K562 (cell line): ENCODE data around the gene PLA2G2C. TPM values are rescaled to one million over a fixed set of nuclear protein-coding genes. Genes with fewer than 3 reads are reported as not detected.

Experiments used
- ASH1L ChIP-seq: fragments of 450-650 bp; IDR thresholded peaks from 2 replicates; pipeline ENCODE4 v1.6.1; 2018; ENCODE audit warnings: borderline replicate concordance, mild to moderate bottlenecking, low read depth; ENCODE audit not compliant: partially characterized antibody
- HDAC3 ChIP-seq: fragments of 450-650 bp; IDR thresholded peaks from 2 replicates; pipeline ENCODE4 v1.6.1; 2018; ENCODE audit warnings: borderline replicate concordance, mild to moderate bottlenecking, moderate library complexity; ENCODE audit not compliant: partially characterized antibody
- HNRNPH1 ChIP-seq: fragments of 200-400 bp; formaldehyde crosslinking; optimal IDR thresholded peaks from 2 replicates; pipeline ENCODE3; 2017; ENCODE audit warnings: low read depth, mild to moderate bottlenecking, low read length, moderate library complexity
- KLF6 ChIP-seq: fragments of 250-450 bp; sonication (Bioruptor Pico); IDR thresholded peaks from 2 replicates; pipeline ENCODE4 v1.4.0; 2020; ENCODE audit warnings: mild to moderate bottlenecking, moderate library complexity, borderline replicate concordance
- SIN3A ChIP-seq, 2 experiments: fragments of 150-350 bp in 1 of 2; IDR thresholded peaks; 2 replicates each; pipeline ENCODE4 v1.6.1; 2011 to 2016; ENCODE audit warnings: borderline replicate concordance in 2 of 2, low read depth in 2 of 2, low read length in 2 of 2, mild to moderate bottlenecking in 2 of 2, moderate library complexity in 2 of 2; ENCODE audit not compliant: control insufficient read depth in 1 of 2
- TGIF2 ChIP-seq: sonication (generic); formaldehyde crosslinking; IDR thresholded peaks from 2 replicates; pipeline ENCODE4 v1.8.1; 2022; ENCODE audit warnings: mild to moderate bottlenecking, missing genetic modification reagents, moderate library complexity
- ZBTB2 ChIP-seq: fragments of 450-650 bp; IDR thresholded peaks from 2 replicates; pipeline ENCODE4 v1.6.1; 2016; ENCODE audit warnings: antibody characterized with exemption
- polyA plus RNA-seq, 8 experiments: library from polyadenylated mRNA; depleted of rRNA in 4 of 8; stranded (reverse) in 5 of 8; unstranded in 3 of 8; fragments of >200 nt; fragmentation: Nextera tagmentation in 2 of 8; fragmentation: Illumina TruSeq in 1 of 8; extraction: Ambion mirVana in 2 of 8; extraction: Trizol in 1 of 8; gene quantifications; 2 replicates each; pipeline versions ENCODE4 v1.2.1 to v1.2.3, GENCODE V29; 2011 to 2014; ENCODE audit warnings: inconsistent platforms in 1 of 8, missing spikeins in 1 of 8
- total RNA-seq, 7 experiments: library from RNA; depleted of rRNA in 6 of 7; stranded (reverse); fragments of >200 nt in 6 of 7; fragmentation: Illumina TruSeq in 2 of 7; extraction: Trizol in 2 of 7; gene quantifications; 2 replicates each; pipeline versions ENCODE4 v1.2.1 to v1.2.3, GENCODE V29; 2011 to 2021; ENCODE audit warnings: low replicate concordance in 1 of 7
- TF ChIP-seq, protein P1 (sequence below): sonication (generic); formaldehyde crosslinking; IDR thresholded peaks from 2 replicates; pipeline ENCODE4 v1.8.1; 2023; ENCODE audit warnings: missing genetic modification reagents, mild to moderate bottlenecking, borderline replicate concordance
- TF ChIP-seq, protein P2 (sequence below): fragments of 250-450 bp; sonication (Bioruptor Pico); IDR thresholded peaks from 2 replicates; pipeline ENCODE4 v1.4.0; 2020; ENCODE audit warnings: mild to moderate bottlenecking, moderate library complexity
- TF ChIP-seq, protein P3 (sequence below): sonication (generic); formaldehyde crosslinking; IDR thresholded peaks from 2 replicates; pipeline ENCODE4 v1.8.0; 2022; ENCODE audit warnings: mild to moderate bottlenecking, missing genetic modification reagents
- TF ChIP-seq, protein P4 (sequence below): sonication (generic); IDR thresholded peaks from 2 replicates; pipeline ENCODE4 v1.6.1; 2016

PLA2G2C gene
- total and polyA plus RNA-seq, 9 of the 15 experiments (the other 6 are each of a cell fraction or from before 2014, with no cell fraction given): 0.14 to 0.49 (median 0.21) TPM

DNA sequence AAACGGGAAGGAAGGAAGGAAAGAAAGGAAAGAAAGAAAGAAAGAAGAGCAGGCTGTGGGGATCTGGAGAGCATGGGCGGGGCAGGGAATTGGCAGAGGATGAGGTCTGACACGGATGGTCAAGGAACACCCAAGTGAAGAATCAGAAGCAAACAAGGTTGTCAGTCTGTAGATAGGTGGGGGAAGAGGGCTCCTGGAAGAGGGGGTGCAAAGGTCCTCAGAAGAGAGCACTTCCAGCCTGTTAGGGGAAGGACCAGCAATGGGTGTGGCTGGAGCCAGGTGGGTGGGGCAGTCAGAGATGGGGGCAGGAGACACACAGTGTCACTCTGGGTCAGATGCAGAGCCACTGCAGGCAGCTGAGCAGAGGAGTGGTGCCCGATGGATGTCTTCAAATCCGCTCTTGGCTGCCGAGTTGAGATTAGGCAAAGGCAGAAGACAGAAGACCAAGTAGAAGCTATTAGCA, 11.0 kb upstream of the PLA2G2C start (continued):
- TF ChIP-seq HNRNPH1: no peak
- TF ChIP-seq, protein P1, sequence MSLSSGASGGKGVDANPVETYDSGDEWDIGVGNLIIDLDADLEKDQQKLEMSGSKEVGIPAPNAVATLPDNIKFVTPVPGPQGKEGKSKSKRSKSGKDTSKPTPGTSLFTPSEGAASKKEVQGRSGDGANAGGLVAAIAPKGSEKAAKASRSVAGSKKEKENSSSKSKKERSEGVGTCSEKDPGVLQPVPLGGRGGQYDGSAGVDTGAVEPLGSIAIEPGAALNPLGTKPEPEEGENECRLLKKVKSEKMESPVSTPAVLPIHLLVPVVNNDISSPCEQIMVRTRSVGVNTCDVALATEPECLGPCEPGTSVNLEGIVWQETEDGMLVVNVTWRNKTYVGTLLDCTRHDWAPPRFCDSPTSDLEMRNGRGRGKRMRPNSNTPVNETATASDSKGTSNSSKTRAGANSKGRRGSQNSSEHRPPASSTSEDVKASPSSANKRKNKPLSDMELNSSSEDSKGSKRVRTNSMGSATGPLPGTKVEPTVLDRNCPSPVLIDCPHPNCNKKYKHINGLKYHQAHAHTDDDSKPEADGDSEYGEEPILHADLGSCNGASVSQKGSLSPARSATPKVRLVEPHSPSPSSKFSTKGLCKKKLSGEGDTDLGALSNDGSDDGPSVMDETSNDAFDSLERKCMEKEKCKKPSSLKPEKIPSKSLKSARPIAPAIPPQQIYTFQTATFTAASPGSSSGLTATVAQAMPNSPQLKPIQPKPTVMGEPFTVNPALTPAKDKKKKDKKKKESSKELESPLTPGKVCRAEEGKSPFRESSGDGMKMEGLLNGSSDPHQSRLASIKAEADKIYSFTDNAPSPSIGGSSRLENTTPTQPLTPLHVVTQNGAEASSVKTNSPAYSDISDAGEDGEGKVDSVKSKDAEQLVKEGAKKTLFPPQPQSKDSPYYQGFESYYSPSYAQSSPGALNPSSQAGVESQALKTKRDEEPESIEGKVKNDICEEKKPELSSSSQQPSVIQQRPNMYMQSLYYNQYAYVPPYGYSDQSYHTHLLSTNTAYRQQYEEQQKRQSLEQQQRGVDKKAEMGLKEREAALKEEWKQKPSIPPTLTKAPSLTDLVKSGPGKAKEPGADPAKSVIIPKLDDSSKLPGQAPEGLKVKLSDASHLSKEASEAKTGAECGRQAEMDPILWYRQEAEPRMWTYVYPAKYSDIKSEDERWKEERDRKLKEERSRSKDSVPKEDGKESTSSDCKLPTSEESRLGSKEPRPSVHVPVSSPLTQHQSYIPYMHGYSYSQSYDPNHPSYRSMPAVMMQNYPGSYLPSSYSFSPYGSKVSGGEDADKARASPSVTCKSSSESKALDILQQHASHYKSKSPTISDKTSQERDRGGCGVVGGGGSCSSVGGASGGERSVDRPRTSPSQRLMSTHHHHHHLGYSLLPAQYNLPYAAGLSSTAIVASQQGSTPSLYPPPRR (CRISPR knock-in tag): no peak
- TF ChIP-seq, protein P2, sequence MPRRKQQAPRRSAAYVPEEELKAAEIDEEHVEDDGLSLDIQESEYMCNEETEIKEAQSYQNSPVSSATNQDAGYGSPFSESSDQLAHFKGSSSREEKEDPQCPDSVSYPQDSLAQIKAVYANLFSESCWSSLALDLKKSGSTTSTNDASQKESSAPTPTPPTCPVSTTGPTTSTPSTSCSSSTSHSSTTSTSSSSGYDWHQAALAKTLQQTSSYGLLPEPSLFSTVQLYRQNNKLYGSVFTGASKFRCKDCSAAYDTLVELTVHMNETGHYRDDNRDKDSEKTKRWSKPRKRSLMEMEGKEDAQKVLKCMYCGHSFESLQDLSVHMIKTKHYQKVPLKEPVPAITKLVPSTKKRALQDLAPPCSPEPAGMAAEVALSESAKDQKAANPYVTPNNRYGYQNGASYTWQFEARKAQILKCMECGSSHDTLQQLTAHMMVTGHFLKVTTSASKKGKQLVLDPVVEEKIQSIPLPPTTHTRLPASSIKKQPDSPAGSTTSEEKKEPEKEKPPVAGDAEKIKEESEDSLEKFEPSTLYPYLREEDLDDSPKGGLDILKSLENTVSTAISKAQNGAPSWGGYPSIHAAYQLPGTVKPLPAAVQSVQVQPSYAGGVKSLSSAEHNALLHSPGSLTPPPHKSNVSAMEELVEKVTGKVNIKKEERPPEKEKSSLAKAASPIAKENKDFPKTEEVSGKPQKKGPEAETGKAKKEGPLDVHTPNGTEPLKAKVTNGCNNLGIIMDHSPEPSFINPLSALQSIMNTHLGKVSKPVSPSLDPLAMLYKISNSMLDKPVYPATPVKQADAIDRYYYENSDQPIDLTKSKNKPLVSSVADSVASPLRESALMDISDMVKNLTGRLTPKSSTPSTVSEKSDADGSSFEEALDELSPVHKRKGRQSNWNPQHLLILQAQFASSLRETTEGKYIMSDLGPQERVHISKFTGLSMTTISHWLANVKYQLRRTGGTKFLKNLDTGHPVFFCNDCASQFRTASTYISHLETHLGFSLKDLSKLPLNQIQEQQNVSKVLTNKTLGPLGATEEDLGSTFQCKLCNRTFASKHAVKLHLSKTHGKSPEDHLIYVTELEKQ (CRISPR knock-in tag): no peak
- TF ChIP-seq, protein P3, sequence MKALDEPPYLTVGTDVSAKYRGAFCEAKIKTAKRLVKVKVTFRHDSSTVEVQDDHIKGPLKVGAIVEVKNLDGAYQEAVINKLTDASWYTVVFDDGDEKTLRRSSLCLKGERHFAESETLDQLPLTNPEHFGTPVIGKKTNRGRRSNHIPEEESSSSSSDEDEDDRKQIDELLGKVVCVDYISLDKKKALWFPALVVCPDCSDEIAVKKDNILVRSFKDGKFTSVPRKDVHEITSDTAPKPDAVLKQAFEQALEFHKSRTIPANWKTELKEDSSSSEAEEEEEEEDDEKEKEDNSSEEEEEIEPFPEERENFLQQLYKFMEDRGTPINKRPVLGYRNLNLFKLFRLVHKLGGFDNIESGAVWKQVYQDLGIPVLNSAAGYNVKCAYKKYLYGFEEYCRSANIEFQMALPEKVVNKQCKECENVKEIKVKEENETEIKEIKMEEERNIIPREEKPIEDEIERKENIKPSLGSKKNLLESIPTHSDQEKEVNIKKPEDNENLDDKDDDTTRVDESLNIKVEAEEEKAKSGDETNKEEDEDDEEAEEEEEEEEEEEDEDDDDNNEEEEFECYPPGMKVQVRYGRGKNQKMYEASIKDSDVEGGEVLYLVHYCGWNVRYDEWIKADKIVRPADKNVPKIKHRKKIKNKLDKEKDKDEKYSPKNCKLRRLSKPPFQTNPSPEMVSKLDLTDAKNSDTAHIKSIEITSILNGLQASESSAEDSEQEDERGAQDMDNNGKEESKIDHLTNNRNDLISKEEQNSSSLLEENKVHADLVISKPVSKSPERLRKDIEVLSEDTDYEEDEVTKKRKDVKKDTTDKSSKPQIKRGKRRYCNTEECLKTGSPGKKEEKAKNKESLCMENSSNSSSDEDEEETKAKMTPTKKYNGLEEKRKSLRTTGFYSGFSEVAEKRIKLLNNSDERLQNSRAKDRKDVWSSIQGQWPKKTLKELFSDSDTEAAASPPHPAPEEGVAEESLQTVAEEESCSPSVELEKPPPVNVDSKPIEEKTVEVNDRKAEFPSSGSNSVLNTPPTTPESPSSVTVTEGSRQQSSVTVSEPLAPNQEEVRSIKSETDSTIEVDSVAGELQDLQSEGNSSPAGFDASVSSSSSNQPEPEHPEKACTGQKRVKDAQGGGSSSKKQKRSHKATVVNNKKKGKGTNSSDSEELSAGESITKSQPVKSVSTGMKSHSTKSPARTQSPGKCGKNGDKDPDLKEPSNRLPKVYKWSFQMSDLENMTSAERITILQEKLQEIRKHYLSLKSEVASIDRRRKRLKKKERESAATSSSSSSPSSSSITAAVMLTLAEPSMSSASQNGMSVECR (CRISPR knock-in tag): no peak
- TF ChIP-seq SIN3A (IDR thresholded peaks at IDR 0.05; ENCODE audit: borderline replicate concordance in 2 of 2, control insufficient read depth in 1 of 2, low read depth in 2 of 2, low read length in 2 of 2): no peak
- no peak for TF ChIP-seq ZBTB2
- TF ChIP-seq TGIF2 (CRISPR knock-in tag): no peak
- TF ChIP-seq, protein P4, sequence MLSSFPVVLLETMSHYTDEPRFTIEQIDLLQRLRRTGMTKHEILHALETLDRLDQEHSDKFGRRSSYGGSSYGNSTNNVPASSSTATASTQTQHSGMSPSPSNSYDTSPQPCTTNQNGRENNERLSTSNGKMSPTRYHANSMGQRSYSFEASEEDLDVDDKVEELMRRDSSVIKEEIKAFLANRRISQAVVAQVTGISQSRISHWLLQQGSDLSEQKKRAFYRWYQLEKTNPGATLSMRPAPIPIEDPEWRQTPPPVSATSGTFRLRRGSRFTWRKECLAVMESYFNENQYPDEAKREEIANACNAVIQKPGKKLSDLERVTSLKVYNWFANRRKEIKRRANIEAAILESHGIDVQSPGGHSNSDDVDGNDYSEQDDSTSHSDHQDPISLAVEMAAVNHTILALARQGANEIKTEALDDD: peak; percentile 36; the same call in 1 of the 2 replicates
- TF ChIP-seq KLF6: 0 out of 2 replicates have a peak, but pooled peaks have one; percentile 22
- no peak for TF ChIP-seq HDAC3
- TF ChIP-seq ASH1L: no peak
